Ureter (tissue), 1 donor: ENCODE results near the gene SLC13A2. TPM values are rescaled to one million over a fixed set of nuclear protein-coding genes. Genes with fewer than 3 reads are reported as not detected.
"Not testable (repeated sequence)": the region's sequence is repeated elsewhere in the genome, so short reads cannot be mapped to it uniquely, and the experiment has no call there.

ENCODE experiments used
- DNase-seq: peaks from one replicate; pipeline ENCODE4 v3.0.0-alpha.2; 2020; ENCODE audit warnings: low spot score
- total RNA-seq: library from RNA; stranded (reverse); gene quantifications from one replicate; pipeline ENCODE4 v1.2.4, GENCODE V29; 2023
- donor health status: DM: yes; HTN: yes; CAD: no.

The SLC13A2 gene
- total RNA-seq, 1 donor from 2014 or later, result 0.62 TPM

- DNase-seq, result no peak
Measured at GRCh38 chr17:28514561-28515002, 41.1 kb downstream of the SLC13A2 start.

GRCh38 chr17:28515518-28515917, 42.1 kb downstream of the SLC13A2 start:
- DNase-seq, result no peak

GRCh38 chr17:28518132-28518531, 44.7 kb downstream of the SLC13A2 start:
- DNase-seq, result no peak

- no peak for DNase-seq
Measured at GRCh38 chr17:28518578-28518977, 45.1 kb downstream of the SLC13A2 start.

- DNase-seq, result no peak
Measured at GRCh38 chr17:28519236-28519635, 45.8 kb downstream of the SLC13A2 start.

- DNase-seq, result no peak
Measured at GRCh38 chr17:28520687-28521086, 47.2 kb downstream of the SLC13A2 start.

GRCh38 chr17:28521311-28522085, 48.1 kb downstream of the SLC13A2 start:
- no peak for DNase-seq

- DNase-seq, result not testable (repeated sequence)
Measured at GRCh38 chr17:28522281-28522680, 48.8 kb downstream of the SLC13A2 start.

- no peak for DNase-seq
Measured at GRCh38 chr17:28523186-28523585, 49.7 kb downstream of the SLC13A2 start.

GRCh38 chr17:28523876-28524275, 50.4 kb downstream of the SLC13A2 start:
- no peak for DNase-seq

GRCh38 chr17:28524476-28525424, 51.3 kb downstream of the SLC13A2 start:
- peak; percentile 75 for DNase-seq

GRCh38 chr17:28526381-28526780, 52.9 kb downstream of the SLC13A2 start:
- DNase-seq, result no peak

GRCh38 chr17:28527181-28527681, 53.8 kb downstream of the SLC13A2 start:
- DNase-seq, result no peak

GRCh38 chr17:28527859-28528258, 54.4 kb downstream of the SLC13A2 start:
- peak; percentile 76 for DNase-seq

GRCh38 chr17:28528327-28529012, 55.0 kb downstream of the SLC13A2 start:
- no peak for DNase-seq

GRCh38 chr17:28529013-28529400, 55.6 kb downstream of the SLC13A2 start:
- no peak for DNase-seq

GRCh38 chr17:28530250-28530649, 56.8 kb downstream of the SLC13A2 start:
- DNase-seq, result no peak

GRCh38 chr17:28530926-28531325, 57.5 kb downstream of the SLC13A2 start:
- DNase-seq, result no peak

- DNase-seq, result no peak
Measured at GRCh38 chr17:28532050-28532960, 58.9 kb downstream of the SLC13A2 start.

- peak; percentile 67 for DNase-seq
Measured at GRCh38 chr17:28533091-28533807, 59.8 kb downstream of the SLC13A2 start.
